Neuronal stem cell (in vitro differentiated cells): ENCODE data around the gene PNP.
A peak's percentile ranks its signal among the peaks of the same experiment; 100 is the strongest.

Experiments used
- DNase-seq: peaks from one replicate; pipeline ENCODE4 v3.0.0-alpha.2; 2013; ENCODE audit warnings: low spot score
- H2AFZ ChIP-seq: one replicate; pipeline ENCODE4 v1.6.1; 2013; ENCODE audit warnings: mild to moderate bottlenecking, low read length, inconsistent platforms
- H2AK5ac ChIP-seq: 2 replicates; pipeline ENCODE4 v1.6.1; 2013; ENCODE audit warnings: low read depth, mild to moderate bottlenecking, inconsistent platforms, low read length, moderate library complexity, mixed read lengths
- H2BK120ac ChIP-seq: 2 replicates; pipeline ENCODE4 v1.6.1; 2013; ENCODE audit warnings: low read depth, mild to moderate bottlenecking, inconsistent platforms, low read length, moderate library complexity, mixed read lengths
- H2BK12ac ChIP-seq: one replicate; pipeline ENCODE4 v1.6.1; 2013; ENCODE audit warnings: low read length, inconsistent platforms
- H2BK15ac ChIP-seq: 2 replicates; pipeline ENCODE4 v1.6.1; 2013; ENCODE audit warnings: mild to moderate bottlenecking, low read length, inconsistent platforms, mixed read lengths
- H2BK5ac ChIP-seq: one replicate; pipeline ENCODE4 v1.6.1; 2013; ENCODE audit warnings: inconsistent platforms, mild to moderate bottlenecking, low read length, moderate library complexity
- H3K14ac ChIP-seq: one replicate; pipeline ENCODE4 v1.6.1; 2013; ENCODE audit warnings: low read length, inconsistent platforms
- H3K18ac ChIP-seq: 2 replicates; pipeline ENCODE4 v1.6.1; 2013; ENCODE audit warnings: low read length, inconsistent platforms
- H3K23ac ChIP-seq: 2 replicates; pipeline ENCODE4 v1.6.1; 2013; ENCODE audit warnings: low read depth, mild to moderate bottlenecking, mixed read lengths, low read length, inconsistent platforms; ENCODE audit not compliant: poor library complexity
- H3K27ac ChIP-seq: replicated peaks from 3 replicates; pipeline ENCODE4 v1.5.1; 2013; ENCODE audit warnings: low read length, inconsistent platforms
- H3K27me3 ChIP-seq, 3 experiments: 2 replicates each; pipeline ENCODE4 v1.6.1; 2013; ENCODE audit warnings: low read length in 3 of 3, mild to moderate bottlenecking in 2 of 3, inconsistent platforms in 1 of 3, low read depth in 1 of 3, mixed read lengths in 1 of 3, moderate library complexity in 1 of 3; ENCODE audit not compliant: control insufficient read depth in 3 of 3, insufficient read depth in 3 of 3
- H3K36me3 ChIP-seq, 2 donors: replicated peaks in 1 of 2; 2 replicates each; pipeline ENCODE4 v1.6.1; 2013; ENCODE audit warnings: low read length in 2 of 2; ENCODE audit not compliant: control insufficient read depth in 2 of 2, insufficient read depth in 2 of 2
- H3K4ac ChIP-seq: 2 replicates; pipeline ENCODE4 v1.6.1; 2013; ENCODE audit warnings: inconsistent platforms, mild to moderate bottlenecking, low read length, moderate library complexity
- H3K4me1 ChIP-seq, 2 donors: 1 replicate in 1 of 2; 2 replicates in 1 of 2; pipeline ENCODE4 v1.6.1; 2013; ENCODE audit warnings: low read length in 2 of 2, low read depth in 1 of 2; ENCODE audit not compliant: control insufficient read depth in 2 of 2, insufficient read depth in 1 of 2
- H3K4me2 ChIP-seq: one replicate; pipeline ENCODE4 v1.6.1; 2013; ENCODE audit warnings: mild to moderate bottlenecking, low read length, inconsistent platforms; ENCODE audit not compliant: insufficient read depth, poor library complexity, severe bottlenecking
- H3K4me3 ChIP-seq, 2 donors: 2 replicates each; pipeline ENCODE4 v1.5.1; 2013; ENCODE audit warnings: low read length in 2 of 2, mild to moderate bottlenecking in 2 of 2, inconsistent platforms in 1 of 2, moderate library complexity in 1 of 2
- H3K79me1 ChIP-seq: one replicate; pipeline ENCODE4 v1.6.1; 2013; ENCODE audit warnings: low read depth, mild to moderate bottlenecking, inconsistent platforms, low read length, moderate library complexity
- H3K9ac ChIP-seq: one replicate; pipeline ENCODE4 v1.6.1; 2013; ENCODE audit warnings: mild to moderate bottlenecking, low read depth, low read length, inconsistent platforms; ENCODE audit not compliant: poor library complexity
- H3K9me3 ChIP-seq, 2 donors: replicated peaks in 1 of 2; 2 replicates each; pipeline versions ENCODE3 to v1.6.1; 2013; ENCODE audit warnings: low read length in 2 of 2, mild to moderate bottlenecking in 2 of 2, inconsistent platforms in 1 of 2, low read depth in 1 of 2, mixed read lengths in 1 of 2, moderate library complexity in 1 of 2; ENCODE audit not compliant: control insufficient read depth in 2 of 2, insufficient read depth in 1 of 2
- H4K8ac ChIP-seq: one replicate; pipeline ENCODE4 v1.6.1; 2013; ENCODE audit warnings: low read depth, mild to moderate bottlenecking, inconsistent platforms, low read length, moderate library complexity
- H4K91ac ChIP-seq: one replicate; pipeline ENCODE4 v1.6.1; 2013; ENCODE audit warnings: low read length, low read depth, mild to moderate bottlenecking, inconsistent platforms; ENCODE audit not compliant: poor library complexity
- WGBS, 2 donors: extraction: QIAGEN DNeasy Blood & Tissue Kit; methylation state at CpG; one replicate each; pipeline ENCODE4 v1.1.7; 2013; ENCODE audit warnings: missing lambda C conversion rate in 2 of 2, mixed read lengths in 1 of 2; ENCODE audit not compliant: insufficient read length in 2 of 2, insufficient replicate concordance in 1 of 2; ENCODE audit errors: extremely low coverage in 2 of 2; 5-methylcytosine and 5-hydroxymethylcytosine counted together

Gene PNP

GRCh38 chr14:20498622-20499021 is 29.4 kb downstream of the PNP start:
- H3K9ac ChIP-seq, result no peak overlapping the region
- H2AFZ ChIP-seq, result no peak overlapping the region
- H3K14ac ChIP-seq, result no peak overlapping the region
- H3K23ac ChIP-seq, result no peak overlapping the region
- H3K79me1 ChIP-seq, result no peaks in the 10 kb centered on the region
- no peak overlapping the region for H2AK5ac ChIP-seq
- H2BK5ac ChIP-seq, result no peak overlapping the region
- H3K27ac ChIP-seq, result no peak overlapping the region
- no peak overlapping the region for H4K91ac ChIP-seq
- no peak overlapping the region for H2BK15ac ChIP-seq
- H3K9me3 ChIP-seq, result no peaks in the 10 kb centered on the region
- no CpG with 5 or more reads among the region's 2 CpGs for WGBS, 2 donors
- no peak overlapping the region for H4K8ac ChIP-seq
- no peaks in the 10 kb centered on the region for H3K36me3 ChIP-seq
- no peak overlapping the region for H3K18ac ChIP-seq
- H2BK12ac ChIP-seq, result no peak overlapping the region
- DNase-seq, result no peak
- no peaks in the 10 kb centered on the region for H3K4me1 ChIP-seq
- H2BK120ac ChIP-seq, result no peak overlapping the region
- H3K4me2 ChIP-seq, result no peak overlapping the region
- H3K4ac ChIP-seq, result no peak overlapping the region
- peaks cover 0 to 3% (median 0%) of the 10 kb centered on the region in 3 experiments for H3K27me3 ChIP-seq
- H3K4me3 ChIP-seq, result no peak overlapping the region

DNA sequence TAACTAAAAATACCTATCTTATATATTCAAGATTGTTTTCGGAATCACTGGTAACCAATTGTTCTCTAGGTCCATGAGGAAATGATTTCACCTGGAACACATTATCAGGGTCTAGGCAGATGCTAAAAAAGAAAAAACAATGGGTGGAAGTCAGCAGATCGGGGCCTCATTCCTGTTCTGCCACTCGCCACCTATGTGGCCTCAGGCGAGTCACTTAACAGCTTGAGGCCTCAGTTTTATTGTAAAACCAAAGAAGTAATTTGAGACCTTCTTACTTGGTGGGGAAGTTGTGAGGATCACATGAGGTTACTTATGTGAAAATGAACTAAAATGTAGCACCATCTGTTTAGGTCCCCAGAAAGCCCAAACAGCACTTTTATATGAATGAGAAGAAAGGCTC is 29.9 kb downstream of the PNP start:
- no peak for DNase-seq
- peaks cover 0 to 3% (median 0%) of the 10 kb centered on the region in 3 experiments for H3K27me3 ChIP-seq
- no peaks in the 10 kb centered on the region for H3K4me1 ChIP-seq
- H3K4ac ChIP-seq, result no peak overlapping the region
- no peak overlapping the region for H4K91ac ChIP-seq
- H3K36me3 ChIP-seq, result no peaks in the 10 kb centered on the region
- H3K9me3 ChIP-seq, result no peaks in the 10 kb centered on the region
- H3K4me2 ChIP-seq, result no peak overlapping the region
- no peak overlapping the region for H3K18ac ChIP-seq
- no peak overlapping the region for H3K27ac ChIP-seq
- H2BK120ac ChIP-seq, result no peak overlapping the region
- H3K23ac ChIP-seq, result no peak overlapping the region
- no peak overlapping the region for H2BK15ac ChIP-seq
- WGBS, 2 donors, result no CpG with 5 or more reads among the region's 4 CpGs
- no peak overlapping the region for H3K9ac ChIP-seq
- H3K4me3 ChIP-seq, result no peak overlapping the region
- no peak overlapping the region for H2BK5ac ChIP-seq
- peak overlapping the region; percentile 8 for H2AFZ ChIP-seq
- no peak overlapping the region for H3K14ac ChIP-seq
- H3K79me1 ChIP-seq, result no peaks in the 10 kb centered on the region
- no peak overlapping the region for H2BK12ac ChIP-seq
- H2AK5ac ChIP-seq, result no peak overlapping the region
- H4K8ac ChIP-seq, result no peak overlapping the region

DNA sequence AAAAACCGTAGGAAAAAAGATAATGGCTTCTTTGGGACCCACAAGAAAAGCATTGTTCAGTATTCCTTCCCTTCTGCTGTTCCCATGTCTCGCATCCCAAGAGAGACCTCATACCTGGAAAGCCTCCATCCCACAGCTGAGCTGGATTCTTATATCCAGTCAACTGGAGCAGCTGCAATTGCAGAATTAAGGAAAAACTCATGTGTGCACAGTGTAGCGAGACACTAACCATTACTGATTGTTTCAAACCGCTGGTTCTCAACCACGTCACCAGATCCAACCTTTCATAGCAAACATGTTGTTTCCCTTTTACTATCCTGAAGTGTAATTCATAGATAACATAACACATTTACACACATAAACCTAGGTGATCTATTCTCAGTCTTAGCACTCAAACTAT is 30.7 kb downstream of the PNP start:
- H3K9me3 ChIP-seq, result no peaks in the 10 kb centered on the region
- H2BK12ac ChIP-seq, result no peak overlapping the region
- H3K14ac ChIP-seq, result no peak overlapping the region
- no peak overlapping the region for H2BK5ac ChIP-seq
- no peak overlapping the region for H3K4ac ChIP-seq
- no peak overlapping the region for H4K8ac ChIP-seq
- no peak overlapping the region for H4K91ac ChIP-seq
- H2AFZ ChIP-seq, result no peak overlapping the region
- H3K36me3 ChIP-seq, result no peaks in the 10 kb centered on the region
- H3K4me2 ChIP-seq, result no peak overlapping the region
- H3K4me1 ChIP-seq, result no peaks in the 10 kb centered on the region
- H3K4me3 ChIP-seq, result no peak overlapping the region
- no CpG with 5 or more reads among the region's 5 CpGs for WGBS, 2 donors
- no peak overlapping the region for H3K27ac ChIP-seq
- H2BK120ac ChIP-seq, result no peak overlapping the region
- H3K79me1 ChIP-seq, result no peaks in the 10 kb centered on the region
- no peak overlapping the region for H3K23ac ChIP-seq
- DNase-seq, result no peak
- H3K18ac ChIP-seq, result no peak overlapping the region
- no peak overlapping the region for H2BK15ac ChIP-seq
- H3K27me3 ChIP-seq, result peaks cover 0 to 3% (median 0%) of the 10 kb centered on the region in 3 experiments
- no peak overlapping the region for H3K9ac ChIP-seq
- H2AK5ac ChIP-seq, result no peak overlapping the region

- no CpG with 5 or more reads among the region's 2 CpGs for WGBS, 2 donors
- no peak overlapping the region for H4K8ac ChIP-seq
- no peak overlapping the region for H3K9ac ChIP-seq
- H4K91ac ChIP-seq, result no peak overlapping the region
- H3K36me3 ChIP-seq, result no peaks in the 10 kb centered on the region
- no peak overlapping the region for H2BK12ac ChIP-seq
- H3K4me3 ChIP-seq, result no peak overlapping the region
- no peak for DNase-seq
- no peaks in the 10 kb centered on the region for H3K27me3 ChIP-seq
- H3K4me1 ChIP-seq, result no peaks in the 10 kb centered on the region
- H2BK5ac ChIP-seq, result no peak overlapping the region
- H2BK15ac ChIP-seq, result no peak overlapping the region
- H3K4me2 ChIP-seq, result no peak overlapping the region
- H2AFZ ChIP-seq, result no peak overlapping the region
- H3K4ac ChIP-seq, result no peak overlapping the region
- H2BK120ac ChIP-seq, result no peak overlapping the region
- H3K18ac ChIP-seq, result no peak overlapping the region
- no peaks in the 10 kb centered on the region for H3K79me1 ChIP-seq
- H3K9me3 ChIP-seq, result no peaks in the 10 kb centered on the region
- no peak overlapping the region for H3K23ac ChIP-seq
- no peak overlapping the region for H3K27ac ChIP-seq
- H3K14ac ChIP-seq, result no peak overlapping the region
- no peak overlapping the region for H2AK5ac ChIP-seq
These were observed 32.1 kb downstream of the PNP start for GRCh38 chr14:20501346-20501745.
